Measurements from ENCODE around the gene TRAK1.
"Not testable (repeated sequence)": the region's sequence is repeated elsewhere in the genome, so short reads cannot be mapped to it uniquely, and the experiment has no call there.

Gene TRAK1

GRCh38 chr3:42090973-42091731, at the start of gene TRAK1:
Gene TRAK1 (plus strand): TSS chr3:42091357. CDS start chr3:42091470, 113 bp downstream.
- no peak for DNase-seq (ENCODE audit: low spot score)

- no peak for DNase-seq (ENCODE audit: low spot score)
Observed at GRCh38 chr3:42042747-42043098, 48.4 kb upstream of the TRAK1 start.

GRCh38 chr3:42043099-42043813, 47.9 kb upstream of the TRAK1 start:
- no peak for DNase-seq (ENCODE audit: low spot score)

- DNase-seq (ENCODE audit: low spot score), result no peak
Observed at GRCh38 chr3:42045708-42046243, 45.4 kb upstream of the TRAK1 start.

- not testable (repeated sequence) for DNase-seq (ENCODE audit: low spot score)
Observed at GRCh38 chr3:42048526-42048925, 42.6 kb upstream of the TRAK1 start.

- no peak for DNase-seq (ENCODE audit: low spot score)
Observed at GRCh38 chr3:42050126-42050525, 41.0 kb upstream of the TRAK1 start.

GRCh38 chr3:42051384-42052131, 39.6 kb upstream of the TRAK1 start:
- no peak for DNase-seq (ENCODE audit: low spot score)

GRCh38 chr3:42052132-42052483, 39.0 kb upstream of the TRAK1 start:
- DNase-seq (ENCODE audit: low spot score), result no peak

GRCh38 chr3:42052484-42053351, 38.4 kb upstream of the TRAK1 start:
- no peak for DNase-seq (ENCODE audit: low spot score)

GRCh38 chr3:42053476-42053875, 37.7 kb upstream of the TRAK1 start:
- DNase-seq (ENCODE audit: low spot score), result no peak

GRCh38 chr3:42055291-42055690, 35.9 kb upstream of the TRAK1 start:
- no peak for DNase-seq (ENCODE audit: low spot score)

GRCh38 chr3:42056840-42057239, 34.3 kb upstream of the TRAK1 start:
- DNase-seq (ENCODE audit: low spot score), result no peak

- DNase-seq (ENCODE audit: low spot score), result peak; percentile 65
Observed at GRCh38 chr3:42057561-42058211, 33.5 kb upstream of the TRAK1 start.

- no peak for DNase-seq (ENCODE audit: low spot score)
Observed at GRCh38 chr3:42061025-42061712, 30.0 kb upstream of the TRAK1 start.

- no peak for DNase-seq (ENCODE audit: low spot score)
Observed at GRCh38 chr3:42061713-42062380, 29.3 kb upstream of the TRAK1 start.

GRCh38 chr3:42062464-42062863, 28.7 kb upstream of the TRAK1 start:
- DNase-seq (ENCODE audit: low spot score), result no peak

GRCh38 chr3:42063888-42064287, 27.3 kb upstream of the TRAK1 start:
- DNase-seq (ENCODE audit: low spot score), result no peak

- peak; percentile 65 for DNase-seq (ENCODE audit: low spot score)
Observed at GRCh38 chr3:42066516-42067181, 24.5 kb upstream of the TRAK1 start.

- DNase-seq (ENCODE audit: low spot score), result peak; percentile 70
Observed at GRCh38 chr3:42067326-42067725, 23.8 kb upstream of the TRAK1 start.
